Neural cell (in vitro differentiated cells): Measurements from ENCODE around the gene ADARB2. TPM values are rescaled to one million over a fixed set of nuclear protein-coding genes. Genes with fewer than 3 reads are reported as not detected.

Experiments used
- H2AFZ ChIP-seq: fragments of 200-600, 300-800 bp; sonication (generic), shearing (Covaris generic); 2 replicates; pipeline ENCODE4 v1.6.0; 2014; ENCODE audit warnings: low read depth, mild to moderate bottlenecking, antibody characterized with exemption, low read length, moderate library complexity
- H3F3A ChIP-seq: fragments of 200-600 bp; shearing (Covaris generic); 2 replicates; pipeline ENCODE4 v1.6.1; 2016; ENCODE audit warnings: mild to moderate bottlenecking, moderate library complexity, mixed read lengths, antibody characterized with exemption, low read length; ENCODE audit not compliant: insufficient read depth, poor library complexity, severe bottlenecking
- H3K27ac ChIP-seq: fragments of 200-600, 300-800 bp; sonication (generic), shearing (Covaris generic); 2 replicates; pipeline ENCODE4 v1.5.1; 2014; ENCODE audit warnings: mild to moderate bottlenecking, low read length, moderate library complexity
- H3K27me3 ChIP-seq: fragments of 300-800, 200-600 bp; sonication (generic), shearing (Covaris generic); 2 replicates; pipeline ENCODE4 v1.6.0; 2014; ENCODE audit warnings: mild to moderate bottlenecking, low read depth, low read length, moderate library complexity; ENCODE audit not compliant: insufficient read depth
- H3K36me3 ChIP-seq: fragments of 300-800, 200-600 bp; sonication (generic), shearing (Covaris generic); 2 replicates; pipeline ENCODE4 v1.5.1; 2014; ENCODE audit warnings: mild to moderate bottlenecking, antibody characterized with exemption, low read length, moderate library complexity; ENCODE audit not compliant: insufficient read depth
- H3K4me2 ChIP-seq: fragments of 300-800, 200-600 bp; sonication (generic), shearing (Covaris generic); 2 replicates; pipeline ENCODE4 v1.6.0; 2014; ENCODE audit warnings: mild to moderate bottlenecking, low read length
- H3K4me3 ChIP-seq: fragments of 300-800, 200-600 bp; sonication (generic), shearing (Covaris generic); 2 replicates; pipeline ENCODE4 v1.5.1; 2014; ENCODE audit warnings: mild to moderate bottlenecking, low read length, moderate library complexity
- H3K79me2 ChIP-seq: fragments of 200-600 bp; shearing (Covaris generic); replicated peaks from 2 replicates; pipeline ENCODE4 v1.6.0; 2014; ENCODE audit warnings: mild to moderate bottlenecking, low read length, moderate library complexity; ENCODE audit not compliant: insufficient read depth
- H3K9ac ChIP-seq: fragments of 300-800, 200-600 bp; sonication (generic), shearing (Covaris generic); 2 replicates; pipeline ENCODE4 v1.6.1; 2016; ENCODE audit warnings: mild to moderate bottlenecking, low read length, mixed read lengths
- H3K9me2 ChIP-seq: fragments of 200-600 bp; shearing (Covaris generic); 2 replicates; pipeline ENCODE4 v1.6.1; 2016; ENCODE audit warnings: mild to moderate bottlenecking, low read length, mixed read lengths; ENCODE audit not compliant: insufficient read depth
- H3K9me3 ChIP-seq: fragments of 200-600, 300-800 bp; sonication (generic), shearing (Covaris generic); 2 replicates; pipeline ENCODE4 v1.6.1; 2016; ENCODE audit warnings: mild to moderate bottlenecking, mixed run types, low read length, moderate library complexity, mixed read lengths
- H4K20me1 ChIP-seq: fragments of 200-600 bp; shearing (Covaris generic); 2 replicates; pipeline ENCODE4 v1.6.1; 2016; ENCODE audit warnings: mild to moderate bottlenecking, mixed run types; ENCODE audit not compliant: insufficient read depth
- EP300 ChIP-seq: fragments of 450-650 bp; conservative IDR thresholded peaks from 2 replicates; pipeline ENCODE4 v1.6.1; 2014; ENCODE audit warnings: antibody characterized with exemption, mild to moderate bottlenecking, moderate library complexity; ENCODE audit not compliant: poor library complexity, severe bottlenecking
- EZH2 ChIP-seq: fragments of 200-600, 300-800 bp; shearing (Covaris generic), sonication (generic); IDR thresholded peaks from 2 replicates; pipeline ENCODE4 v1.6.1; 2014; ENCODE audit warnings: antibody characterized with exemption, low read length, borderline replicate concordance, mild to moderate bottlenecking; ENCODE audit not compliant: insufficient read depth, poor library complexity, severe bottlenecking
- MXI1 ChIP-seq: fragments of 450-650 bp; conservative IDR thresholded peaks from 2 replicates; pipeline ENCODE4 v1.6.1; 2014; ENCODE audit warnings: antibody characterized with exemption, mild to moderate bottlenecking; ENCODE audit not compliant: poor library complexity, severe bottlenecking
- POLR2AphosphoS5 ChIP-seq: IDR thresholded peaks from 2 replicates; pipeline ENCODE4 v1.6.1; 2012
- RAD21 ChIP-seq: fragments of 450-650 bp; conservative IDR thresholded peaks from 2 replicates; pipeline ENCODE4 v1.6.1; 2014; ENCODE audit warnings: antibody characterized with exemption, mild to moderate bottlenecking, moderate library complexity
- SMC3 ChIP-seq: fragments of 450-650 bp; conservative IDR thresholded peaks from 2 replicates; pipeline ENCODE4 v1.6.1; 2014; ENCODE audit warnings: antibody characterized with exemption, mild to moderate bottlenecking, moderate library complexity; ENCODE audit not compliant: poor library complexity
- TAF1 ChIP-seq: IDR thresholded peaks from 2 replicates; pipeline ENCODE4 v1.6.1; 2012; ENCODE audit warnings: low read depth
- polyA plus RNA-seq: library from polyadenylated mRNA; depleted of rRNA; stranded (reverse); fragments of >200 nt; gene quantifications from 2 replicates; pipeline ENCODE4 v1.2.3, GENCODE V29; 2014
- TF ChIP-seq, protein P1 (sequence below): fragments of 450-650 bp; IDR thresholded peaks from 2 replicates; pipeline ENCODE4 v1.5.1; 2014; ENCODE audit warnings: antibody characterized with exemption, mild to moderate bottlenecking, moderate library complexity; ENCODE audit not compliant: poor library complexity, severe bottlenecking
- TF ChIP-seq, protein P2 (sequence below): IDR thresholded peaks from 2 replicates; pipeline ENCODE4 v1.6.1; 2012; ENCODE audit warnings: borderline replicate concordance

Gene ADARB2
- polyA plus RNA-seq, 1 donor from 2014 or later: 3.6 TPM

GRCh38 chr10:1434202-1434601 lies 303.1 kb downstream of the ADARB2 start:
- H4K20me1 ChIP-seq: no peaks in the 10 kb centered on the region
- H3K4me3 ChIP-seq: no peak overlapping the region
- no peak overlapping the region for H3K9ac ChIP-seq
- H3K27ac ChIP-seq: no peak overlapping the region
- H3K27me3 ChIP-seq: no peaks in the 10 kb centered on the region
- no peak overlapping the region for H2AFZ ChIP-seq
- H3K9me2 ChIP-seq: no peaks in the 10 kb centered on the region
- H3K4me2 ChIP-seq: no peak overlapping the region
- no peaks in the 10 kb centered on the region for H3F3A ChIP-seq
- no peaks in the 10 kb centered on the region for H3K36me3 ChIP-seq
- no peaks in the 10 kb centered on the region for H3K79me2 ChIP-seq
- TF ChIP-seq MXI1 (no peak), EP300 (no peak), TAF1 (no peak), EZH2 (no peak), RAD21 (no peak), SMC3 (no peak), POLR2AphosphoS5 (no peak)
- TF ChIP-seq, protein P1, sequence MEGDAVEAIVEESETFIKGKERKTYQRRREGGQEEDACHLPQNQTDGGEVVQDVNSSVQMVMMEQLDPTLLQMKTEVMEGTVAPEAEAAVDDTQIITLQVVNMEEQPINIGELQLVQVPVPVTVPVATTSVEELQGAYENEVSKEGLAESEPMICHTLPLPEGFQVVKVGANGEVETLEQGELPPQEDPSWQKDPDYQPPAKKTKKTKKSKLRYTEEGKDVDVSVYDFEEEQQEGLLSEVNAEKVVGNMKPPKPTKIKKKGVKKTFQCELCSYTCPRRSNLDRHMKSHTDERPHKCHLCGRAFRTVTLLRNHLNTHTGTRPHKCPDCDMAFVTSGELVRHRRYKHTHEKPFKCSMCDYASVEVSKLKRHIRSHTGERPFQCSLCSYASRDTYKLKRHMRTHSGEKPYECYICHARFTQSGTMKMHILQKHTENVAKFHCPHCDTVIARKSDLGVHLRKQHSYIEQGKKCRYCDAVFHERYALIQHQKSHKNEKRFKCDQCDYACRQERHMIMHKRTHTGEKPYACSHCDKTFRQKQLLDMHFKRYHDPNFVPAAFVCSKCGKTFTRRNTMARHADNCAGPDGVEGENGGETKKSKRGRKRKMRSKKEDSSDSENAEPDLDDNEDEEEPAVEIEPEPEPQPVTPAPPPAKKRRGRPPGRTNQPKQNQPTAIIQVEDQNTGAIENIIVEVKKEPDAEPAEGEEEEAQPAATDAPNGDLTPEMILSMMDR: no peak
- TF ChIP-seq, protein P2, sequence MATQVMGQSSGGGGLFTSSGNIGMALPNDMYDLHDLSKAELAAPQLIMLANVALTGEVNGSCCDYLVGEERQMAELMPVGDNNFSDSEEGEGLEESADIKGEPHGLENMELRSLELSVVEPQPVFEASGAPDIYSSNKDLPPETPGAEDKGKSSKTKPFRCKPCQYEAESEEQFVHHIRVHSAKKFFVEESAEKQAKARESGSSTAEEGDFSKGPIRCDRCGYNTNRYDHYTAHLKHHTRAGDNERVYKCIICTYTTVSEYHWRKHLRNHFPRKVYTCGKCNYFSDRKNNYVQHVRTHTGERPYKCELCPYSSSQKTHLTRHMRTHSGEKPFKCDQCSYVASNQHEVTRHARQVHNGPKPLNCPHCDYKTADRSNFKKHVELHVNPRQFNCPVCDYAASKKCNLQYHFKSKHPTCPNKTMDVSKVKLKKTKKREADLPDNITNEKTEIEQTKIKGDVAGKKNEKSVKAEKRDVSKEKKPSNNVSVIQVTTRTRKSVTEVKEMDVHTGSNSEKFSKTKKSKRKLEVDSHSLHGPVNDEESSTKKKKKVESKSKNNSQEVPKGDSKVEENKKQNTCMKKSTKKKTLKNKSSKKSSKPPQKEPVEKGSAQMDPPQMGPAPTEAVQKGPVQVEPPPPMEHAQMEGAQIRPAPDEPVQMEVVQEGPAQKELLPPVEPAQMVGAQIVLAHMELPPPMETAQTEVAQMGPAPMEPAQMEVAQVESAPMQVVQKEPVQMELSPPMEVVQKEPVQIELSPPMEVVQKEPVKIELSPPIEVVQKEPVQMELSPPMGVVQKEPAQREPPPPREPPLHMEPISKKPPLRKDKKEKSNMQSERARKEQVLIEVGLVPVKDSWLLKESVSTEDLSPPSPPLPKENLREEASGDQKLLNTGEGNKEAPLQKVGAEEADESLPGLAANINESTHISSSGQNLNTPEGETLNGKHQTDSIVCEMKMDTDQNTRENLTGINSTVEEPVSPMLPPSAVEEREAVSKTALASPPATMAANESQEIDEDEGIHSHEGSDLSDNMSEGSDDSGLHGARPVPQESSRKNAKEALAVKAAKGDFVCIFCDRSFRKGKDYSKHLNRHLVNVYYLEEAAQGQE: no peak
- no peaks in the 10 kb centered on the region for H3K9me3 ChIP-seq

DNA sequence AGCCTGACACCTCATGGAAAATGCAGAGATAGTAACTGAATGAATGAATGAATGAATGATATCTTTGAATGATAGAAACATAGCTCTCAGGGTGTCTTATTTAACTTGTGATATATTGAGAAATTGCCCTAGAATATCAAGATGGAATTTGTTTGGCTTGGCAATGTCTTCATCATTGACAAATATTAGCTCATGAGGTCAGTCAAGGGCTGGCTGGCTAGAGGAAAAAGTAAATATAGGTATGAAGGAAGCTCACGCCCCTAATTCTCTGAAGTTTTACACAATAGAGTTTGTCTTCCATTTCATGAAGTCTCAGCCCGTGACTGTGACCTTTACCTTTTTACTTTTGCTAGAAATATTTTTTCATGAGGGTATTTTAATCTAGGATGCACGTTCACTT lies 305.2 kb downstream of the ADARB2 start:
- Histone ChIP-seq H3K9me3 (no peaks in the 10 kb centered on the region), H3K4me3 (no peak overlapping the region), H3K9ac (no peak overlapping the region), H3K27ac (no peak overlapping the region), H3K79me2 (no peaks in the 10 kb centered on the region), H3K27me3 (no peaks in the 10 kb centered on the region), H2AFZ (no peak overlapping the region), H4K20me1 (no peaks in the 10 kb centered on the region), H3K36me3 (no peaks in the 10 kb centered on the region), H3F3A (no peaks in the 10 kb centered on the region), H3K9me2 (no peaks in the 10 kb centered on the region), H3K4me2 (no peak overlapping the region)
- no peak for TF ChIP-seq TAF1
- no peak for TF ChIP-seq POLR2AphosphoS5
- TF ChIP-seq RAD21: no peak
- no peak for TF ChIP-seq EZH2
- TF ChIP-seq, protein P1: no peak
- no peak for TF ChIP-seq MXI1
- no peak for TF ChIP-seq SMC3
- TF ChIP-seq, protein P2: no peak
- TF ChIP-seq EP300: no peak
